ENCODE measurements around the gene GDI1. TPM values are rescaled to one million over a fixed set of nuclear protein-coding genes. Genes with fewer than 3 reads are reported as not detected.

GDI1 gene
- total and polyA plus RNA-seq, 2 of the 8 experiments (the other 6 are each of a cell fraction or from before 2014, with no cell fraction given) = 83.1 to 136 TPM

DNA sequence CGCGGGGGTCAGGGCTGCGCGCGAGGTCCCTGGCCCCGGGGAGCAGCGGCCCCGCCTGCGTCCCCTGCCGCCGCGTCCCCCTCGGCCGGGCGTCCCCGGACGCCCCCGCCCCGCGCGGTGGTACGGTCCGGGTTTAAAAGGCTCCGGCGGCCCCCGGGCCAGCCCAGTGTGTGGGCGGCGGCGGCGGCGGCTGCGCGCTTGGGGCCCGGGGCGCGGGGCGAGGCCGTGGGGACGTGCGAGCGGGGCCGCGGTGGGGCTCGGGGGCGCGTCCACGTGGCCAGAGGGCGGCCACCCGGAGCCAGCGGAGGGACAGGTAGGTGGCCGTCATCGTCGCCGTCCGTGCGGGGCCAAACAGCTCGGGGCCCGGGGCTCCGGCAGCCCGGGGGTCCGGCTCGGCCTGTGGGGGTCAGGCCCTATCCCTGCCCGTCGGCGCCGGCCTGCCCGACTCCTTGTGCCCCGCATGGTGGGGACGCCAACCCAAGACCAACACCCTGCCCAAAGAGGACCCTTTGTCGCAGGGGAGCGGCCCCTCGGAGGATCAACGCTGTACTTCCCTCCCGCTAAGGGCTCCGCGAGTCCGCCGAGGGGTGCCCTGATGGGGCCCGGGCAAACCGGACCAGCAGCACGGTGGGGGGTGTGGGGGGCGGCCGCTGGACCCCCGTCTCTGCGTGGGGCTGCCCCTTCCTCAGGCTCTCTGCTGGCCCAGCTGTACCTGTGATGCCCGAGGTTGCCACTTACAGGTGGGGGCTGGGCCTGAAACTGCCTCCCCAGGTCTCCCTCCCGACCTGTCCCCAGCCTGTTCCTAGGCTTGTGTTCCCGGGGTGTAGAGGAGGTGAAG lies 21.4 kb downstream of the GDI1 start, which contains the start of gene PLXNA3 (continued):
- TF ChIP-seq SAP30 (IDR thresholded peaks at IDR 0.05; ENCODE audit: insufficient read depth, insufficient replicate concordance, low read length) (no peak), SIN3A (conservative IDR thresholded peaks at IDR 0.05 in 1 of 2, IDR thresholded peaks at IDR 0.05 in 1 of 2; ENCODE audit: low read depth in 1 of 2, low read length in 2 of 2) (no peak), RBBP5 (IDR thresholded peaks at IDR 0.05; ENCODE audit: borderline replicate concordance, low read depth, low read length) (no peak), MAFK (IDR thresholded peaks at IDR 0.05; ENCODE audit: low read depth, low read length) (no peak), ASH2L (IDR thresholded peaks at IDR 0.05; ENCODE audit: low read length) (no peak), HDAC2 (IDR thresholded peaks at IDR 0.05; ENCODE audit: borderline replicate concordance in 1 of 2, low read depth in 2 of 2, low read length in 2 of 2) (no peak), ATF3 (IDR thresholded peaks at IDR 0.05; ENCODE audit: insufficient read depth, low read depth, low read length) (no peak)

All from H1 (cell line).